ENCODE data around the gene DDAH2.

DDAH2 gene

GRCh38 chr6:31725502-31726350, 3.4 kb downstream of the DDAH2 start:
- H3K4me3 ChIP-seq (replicated peaks; ENCODE audit: low read depth, low read length), result no peak overlapping the region
- DNase-seq (ENCODE audit: low read depth), result peak; percentile 88
- TF ChIP-seq CTCF (IDR thresholded peaks at IDR 0.05; ENCODE audit: low read length, missing control alignments), result no peak

- no peak for TF ChIP-seq CTCF (IDR thresholded peaks at IDR 0.05; ENCODE audit: low read length, missing control alignments)
- no peak overlapping the region for H3K4me3 ChIP-seq (replicated peaks; ENCODE audit: low read depth, low read length)
- DNase-seq (ENCODE audit: low read depth), result no peak
Observed at GRCh38 chr6:31723980-31724691, 5.0 kb downstream of the DDAH2 start.

- no peak for TF ChIP-seq CTCF (IDR thresholded peaks at IDR 0.05; ENCODE audit: low read length, missing control alignments)
- no peak for DNase-seq (ENCODE audit: low read depth)
- no peak within 1 kb of the TSS for H3K4me3 ChIP-seq (replicated peaks; ENCODE audit: low read depth, low read length)
Observed at GRCh38 chr6:31723245-31723979, 5.7 kb downstream of the DDAH2 start, which contains the start of gene MPIG6B. Gene MPIG6B, plus strand, starts transcription at chr6:31723373. Its CDS starts 11 bp downstream, at chr6:31723384.

- DNase-seq (ENCODE audit: low read depth), result no peak
- H3K4me3 ChIP-seq (replicated peaks; ENCODE audit: low read depth, low read length), result no peak overlapping the region
- no peak for TF ChIP-seq CTCF (IDR thresholded peaks at IDR 0.05; ENCODE audit: low read length, missing control alignments)
Observed at GRCh38 chr6:31722173-31722572, 6.9 kb downstream of the DDAH2 start.

- DNase-seq (ENCODE audit: low read depth), result no peak
- no peak for TF ChIP-seq CTCF (IDR thresholded peaks at IDR 0.05; ENCODE audit: low read length, missing control alignments)
- H3K4me3 ChIP-seq (replicated peaks; ENCODE audit: low read depth, low read length), result no peak within 1 kb of the TSS
Observed at GRCh38 chr6:31721351-31722020, 7.6 kb downstream of the DDAH2 start, which contains the start of gene LY6G6C. Gene LY6G6C, minus strand, starts transcription at chr6:31721746. Its CDS starts 67 bp downstream, at chr6:31721679.

- no peak overlapping the region for H3K4me3 ChIP-seq (replicated peaks; ENCODE audit: low read depth, low read length)
- TF ChIP-seq CTCF (IDR thresholded peaks at IDR 0.05; ENCODE audit: low read length, missing control alignments), result no peak
- no peak for DNase-seq (ENCODE audit: low read depth)
Observed at GRCh38 chr6:31720196-31720770, 8.8 kb downstream of the DDAH2 start.
